SK-MEL-5 (cell line): ENCODE data around the gene BCL2L11. TPM values are rescaled to one million over a fixed set of nuclear protein-coding genes. Genes with fewer than 3 reads are reported as not detected.

Experiments used
- DNase-seq: peaks from one replicate; pipeline ENCODE4 v3.0.0-alpha.2; 2016; ENCODE audit warnings: low read depth, low spot score
- in situ Hi-C: cut with HindIII; loops from 2 replicates; pipeline ENCODE4 v1.10.0; 2016; ENCODE audit warnings: low sequenced_read_pairs, high pct_unique_total_duplicates, low pct_unique_long_range_greater_than_20kb
- total RNA-seq: library from RNA; depleted of rRNA; stranded (reverse); fragments of >200 nt; shearing (Covaris generic); gene quantifications from 2 replicates; pipeline ENCODE4 v1.2.3, GENCODE V29; 2014

Gene BCL2L11
- total RNA-seq, 1 experiment from 2014 or later: 5.4 TPM

- no peak for DNase-seq
- in situ Hi-C loops: no loop called here
Measured at GRCh38 chr2:111198701-111199100, 78.0 kb downstream of the BCL2L11 start.

GRCh38 chr2:111199840-111200239 is 79.1 kb downstream of the BCL2L11 start:
- in situ Hi-C loops: no loop called here
- DNase-seq: no peak

- in situ Hi-C loops: no loop called here
- DNase-seq: no peak
Measured at GRCh38 chr2:111200333-111200881, 79.7 kb downstream of the BCL2L11 start.

- no peak for DNase-seq
- in situ Hi-C loops: no loop called here
Measured at GRCh38 chr2:111201214-111201613, 80.5 kb downstream of the BCL2L11 start.

GRCh38 chr2:111202266-111203040 is 81.7 kb downstream of the BCL2L11 start:
- in situ Hi-C loops: no loop called here
- no peak for DNase-seq

- in situ Hi-C loops: no loop called here
- no peak for DNase-seq
Measured at GRCh38 chr2:111204706-111205105, 84.0 kb downstream of the BCL2L11 start.

GRCh38 chr2:111205774-111206173 is 85.1 kb downstream of the BCL2L11 start:
- in situ Hi-C loops: no loop called here

GRCh38 chr2:111207851-111208250 is 87.1 kb downstream of the BCL2L11 start:
- DNase-seq: no peak
- in situ Hi-C loops: no loop called here

More at GRCh38 chr2:111205774-111206173, 85.1 kb downstream of the BCL2L11 start:
- DNase-seq: no peak

- in situ Hi-C loops: no loop called here
- no peak for DNase-seq
Measured at GRCh38 chr2:111208639-111209038, 87.9 kb downstream of the BCL2L11 start.

- no peak for DNase-seq
- in situ Hi-C loops: no loop called here
Measured at GRCh38 chr2:111209045-111209514, 88.4 kb downstream of the BCL2L11 start.

- no peak for DNase-seq
- in situ Hi-C loops: no loop called here
Measured at GRCh38 chr2:111210036-111210435, 89.3 kb downstream of the BCL2L11 start.

GRCh38 chr2:111213877-111214276 is 93.2 kb downstream of the BCL2L11 start:
- in situ Hi-C loops: no loop called here
- no peak for DNase-seq

GRCh38 chr2:111216811-111217652 is 96.3 kb downstream of the BCL2L11 start:
- DNase-seq: no peak
- in situ Hi-C loops: no loop called here
